Keratinocyte (primary cell): Measurements from ENCODE around the gene SYTL2. TPM values are rescaled to one million over a fixed set of nuclear protein-coding genes. Genes with fewer than 3 reads are reported as not detected.

ENCODE experiments used
- DNase-seq: peaks from one replicate; pipeline ENCODE4 v3.0.0-alpha.2; 2011; ENCODE audit warnings: low read depth, missing footprints, low spot score
- FAIRE-seq: peaks from 2 replicates; lab custom pipeline; 2011; peaks lifted over from hg19 to GRCh38; lab: Jason Lieb, UNC
- H2AFZ ChIP-seq: 2 replicates; pipeline ENCODE4 v1.6.0; 2012; ENCODE audit warnings: low read length, control low read depth, inconsistent platforms; ENCODE audit not compliant: control insufficient read depth
- H3K27ac ChIP-seq: 2 replicates; pipeline ENCODE4 v1.5.1; 2011; ENCODE audit warnings: low read length; ENCODE audit not compliant: control insufficient read depth, insufficient read depth
- H3K27me3 ChIP-seq: 3 replicates; pipeline ENCODE4 v1.6.0; 2011; ENCODE audit warnings: low read length; ENCODE audit not compliant: control insufficient read depth, insufficient read depth; ENCODE audit errors: extremely low read depth
- H3K36me3 ChIP-seq, 2 experiments: 2 replicates in 1 of 2; 3 replicates in 1 of 2; pipeline ENCODE4 v1.5.1; 2011; ENCODE audit warnings: low read length in 2 of 2, mild to moderate bottlenecking in 1 of 2; ENCODE audit not compliant: control insufficient read depth in 2 of 2, insufficient read depth in 2 of 2; ENCODE audit errors: extremely low read depth in 1 of 2
- H3K4me1 ChIP-seq: 3 replicates; pipeline ENCODE4 v1.5.1; 2011; ENCODE audit warnings: low read length; ENCODE audit not compliant: control insufficient read depth, insufficient read depth; ENCODE audit errors: extremely low read depth
- H3K4me2 ChIP-seq: 3 replicates; pipeline ENCODE4 v1.6.0; 2011; ENCODE audit warnings: low read depth, low read length; ENCODE audit not compliant: control insufficient read depth, insufficient read depth; ENCODE audit errors: extremely low read depth
- H3K4me3 ChIP-seq, 3 experiments: fragments of 200-600 bp in 1 of 3; sonication (generic) in 1 of 3; 2 replicates in 2 of 3; 3 replicates in 1 of 3; pipeline ENCODE4 v1.5.1; 2011 to 2016; ENCODE audit warnings: low read length in 3 of 3, mild to moderate bottlenecking in 3 of 3, control low read depth in 2 of 3, inconsistent platforms in 1 of 3, low read depth in 1 of 3, mixed read lengths in 1 of 3, mixed run types in 1 of 3, moderate library complexity in 1 of 3; ENCODE audit not compliant: control insufficient read depth in 2 of 3, insufficient read depth in 2 of 3; ENCODE audit errors: extremely low read depth in 1 of 3
- H3K79me2 ChIP-seq: 2 replicates; pipeline ENCODE4 v1.6.0; 2012; ENCODE audit warnings: low read length; ENCODE audit not compliant: control insufficient read depth, insufficient read depth
- H3K9ac ChIP-seq: 3 replicates; pipeline ENCODE4 v1.6.0; 2011; ENCODE audit warnings: low read length; ENCODE audit not compliant: control insufficient read depth, insufficient read depth; ENCODE audit errors: extremely low read depth
- H3K9me1 ChIP-seq: 3 replicates; pipeline ENCODE4 v1.6.0; 2011; ENCODE audit warnings: low read length; ENCODE audit not compliant: control insufficient read depth, insufficient read depth; ENCODE audit errors: extremely low read depth
- H3K9me3 ChIP-seq: 2 replicates; pipeline ENCODE4 v1.5.1; 2012; ENCODE audit warnings: low read depth, low read length; ENCODE audit not compliant: control insufficient read depth
- H4K20me1 ChIP-seq: 3 replicates; pipeline ENCODE4 v1.6.0; 2011; ENCODE audit warnings: low read length; ENCODE audit not compliant: control insufficient read depth, insufficient read depth; ENCODE audit errors: extremely low read depth
- EZH2 ChIP-seq: IDR thresholded peaks from one replicate; pipeline ENCODE4 v1.6.1; 2012; ENCODE audit warnings: inconsistent platforms, mild to moderate bottlenecking, low read length, moderate library complexity
- dilution Hi-C: fragments of 300-500 bp; cut with MboI; formaldehyde crosslinking; loops from one replicate; pipeline ENCODE4 v1.7.0; 2020; ENCODE audit warnings: low sequenced_read_pairs; ENCODE audit not compliant: extremely low pct_ligation_motif_present
- polyA plus RNA-seq, 5 experiments: library from polyadenylated mRNA; depleted of rRNA in 3 of 5; stranded (reverse) in 3 of 5; stranded (forward) in 1 of 5; unstranded in 1 of 5; fragments of >200 nt; gene quantifications; 1 replicate in 1 of 5; 2 replicates in 3 of 5; 3 replicates in 1 of 5; pipeline versions ENCODE4 v1.2.1 to v1.2.3, GENCODE V29; 2011 to 2012; ENCODE audit warnings: missing spikeins in 2 of 5, low read depth in 1 of 5, low replicate concordance in 1 of 5
- TF ChIP-seq, protein P1 (sequence below), 3 experiments: IDR thresholded peaks in 1 of 3; conservative IDR thresholded peaks in 1 of 3; optimal IDR thresholded peaks in 1 of 3; 2 replicates in 2 of 3; 3 replicates in 1 of 3; pipeline versions ENCODE3 to v1.5.1; 2011; ENCODE audit warnings: low read length in 3 of 3, mild to moderate bottlenecking in 3 of 3, moderate library complexity in 2 of 3, control low read depth in 1 of 3, inconsistent platforms in 1 of 3; ENCODE audit not compliant: insufficient read depth in 2 of 3; ENCODE audit errors: extremely low read depth in 1 of 3

Gene SYTL2
- polyA plus RNA-seq, 1 donor (not counting 4 experiments of a cell fraction or from before 2014, with no cell fraction given): 3.1 TPM

DNA sequence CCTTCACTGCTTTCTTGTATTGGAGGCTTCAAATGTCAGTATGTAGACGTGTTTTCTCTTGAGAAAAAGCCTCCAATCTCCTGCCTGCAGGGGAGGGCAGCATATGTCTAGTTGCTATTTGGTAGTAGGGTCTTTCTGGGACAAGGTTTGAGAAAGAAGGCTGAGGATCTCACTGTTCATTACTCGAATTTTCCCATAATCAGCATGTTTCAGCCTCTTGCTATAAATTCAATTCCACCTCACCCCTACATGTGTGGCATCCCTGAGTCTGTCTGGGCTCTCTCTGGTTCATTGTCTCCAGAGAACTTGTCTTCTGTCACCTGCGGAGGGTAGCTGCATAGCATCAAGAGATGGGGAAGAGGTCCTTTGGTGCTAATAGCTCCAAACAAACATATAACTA, 24.8 kb upstream of the SYTL2 start:
- H3K9me1 ChIP-seq: no peaks in the 10 kb centered on the region
- no peaks in the 10 kb centered on the region for H3K4me1 ChIP-seq

DNA sequence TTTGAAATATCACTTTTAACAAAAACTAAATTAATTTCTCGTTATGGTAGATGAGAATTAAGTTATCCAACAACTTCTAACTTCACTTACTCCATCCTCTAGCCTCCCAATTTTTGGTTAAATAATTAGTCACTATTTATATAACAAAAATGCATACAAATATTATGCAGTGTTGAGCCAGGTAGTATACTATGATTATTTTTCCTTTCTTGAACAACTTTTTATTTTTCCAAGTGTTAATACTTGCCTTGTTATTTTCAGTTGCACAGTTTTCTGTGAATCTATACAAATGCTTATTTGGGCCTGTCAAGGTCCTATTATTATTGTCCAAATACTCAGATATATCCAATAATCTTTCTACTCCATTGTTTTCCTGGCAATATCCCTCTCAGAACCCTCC, 24.3 kb upstream of the SYTL2 start:
- H2AFZ ChIP-seq: no peak overlapping the region
- dilution Hi-C loops: no loop called here

More for the DNA sequence above, 24.8 kb upstream of the SYTL2 start:
- FAIRE-seq (no peak), DNase-seq (no peak)
- H3K27me3 ChIP-seq: no peaks in the 10 kb centered on the region
- H4K20me1 ChIP-seq: no peaks in the 10 kb centered on the region
- H3K79me2 ChIP-seq: no peaks in the 10 kb centered on the region
- dilution Hi-C loops: no loop called here
- no peak for TF ChIP-seq EZH2
- TF ChIP-seq, protein P1, sequence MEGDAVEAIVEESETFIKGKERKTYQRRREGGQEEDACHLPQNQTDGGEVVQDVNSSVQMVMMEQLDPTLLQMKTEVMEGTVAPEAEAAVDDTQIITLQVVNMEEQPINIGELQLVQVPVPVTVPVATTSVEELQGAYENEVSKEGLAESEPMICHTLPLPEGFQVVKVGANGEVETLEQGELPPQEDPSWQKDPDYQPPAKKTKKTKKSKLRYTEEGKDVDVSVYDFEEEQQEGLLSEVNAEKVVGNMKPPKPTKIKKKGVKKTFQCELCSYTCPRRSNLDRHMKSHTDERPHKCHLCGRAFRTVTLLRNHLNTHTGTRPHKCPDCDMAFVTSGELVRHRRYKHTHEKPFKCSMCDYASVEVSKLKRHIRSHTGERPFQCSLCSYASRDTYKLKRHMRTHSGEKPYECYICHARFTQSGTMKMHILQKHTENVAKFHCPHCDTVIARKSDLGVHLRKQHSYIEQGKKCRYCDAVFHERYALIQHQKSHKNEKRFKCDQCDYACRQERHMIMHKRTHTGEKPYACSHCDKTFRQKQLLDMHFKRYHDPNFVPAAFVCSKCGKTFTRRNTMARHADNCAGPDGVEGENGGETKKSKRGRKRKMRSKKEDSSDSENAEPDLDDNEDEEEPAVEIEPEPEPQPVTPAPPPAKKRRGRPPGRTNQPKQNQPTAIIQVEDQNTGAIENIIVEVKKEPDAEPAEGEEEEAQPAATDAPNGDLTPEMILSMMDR (optimal IDR thresholded peaks at IDR 0.05 in 1 of 3, IDR thresholded peaks at IDR 0.05 in 1 of 3, conservative IDR thresholded peaks at IDR 0.05 in 1 of 3; ENCODE audit: extremely low read depth in 1 of 3, insufficient read depth in 2 of 3, low read length in 3 of 3): no peak
- H3K9ac ChIP-seq: no peak overlapping the region
- H3K4me2 ChIP-seq: no peak overlapping the region
- no peaks in the 10 kb centered on the region for H3K36me3 ChIP-seq
- H3K4me3 ChIP-seq: no peak overlapping the region
- no peak overlapping the region for H2AFZ ChIP-seq
- H3K9me3 ChIP-seq: no peaks in the 10 kb centered on the region
- no peak overlapping the region for H3K27ac ChIP-seq

More for the DNA sequence above, 24.3 kb upstream of the SYTL2 start:
- FAIRE-seq: no peak
- H3K9me3 ChIP-seq: no peaks in the 10 kb centered on the region
- H4K20me1 ChIP-seq: no peaks in the 10 kb centered on the region
- H3K4me3 ChIP-seq: no peak overlapping the region
- H3K27ac ChIP-seq: no peak overlapping the region
- H3K4me2 ChIP-seq: no peak overlapping the region
- no peak overlapping the region for H3K9ac ChIP-seq
- H3K79me2 ChIP-seq: no peaks in the 10 kb centered on the region
- H3K36me3 ChIP-seq: no peaks in the 10 kb centered on the region
- no peaks in the 10 kb centered on the region for H3K4me1 ChIP-seq
- DNase-seq: no peak
- TF ChIP-seq EZH2: no peak
- TF ChIP-seq, protein P1 (optimal IDR thresholded peaks at IDR 0.05 in 1 of 3, IDR thresholded peaks at IDR 0.05 in 1 of 3, conservative IDR thresholded peaks at IDR 0.05 in 1 of 3; ENCODE audit: extremely low read depth in 1 of 3, insufficient read depth in 2 of 3, low read length in 3 of 3): no peak
- H3K9me1 ChIP-seq: no peaks in the 10 kb centered on the region
- H3K27me3 ChIP-seq: no peaks in the 10 kb centered on the region
